ENCODE measurements around the gene CABYR. TPM values are rescaled to one million over a fixed set of nuclear protein-coding genes. Genes with fewer than 3 reads are reported as not detected.

Gene CABYR
- total and polyA plus RNA-seq, 12 donors: 0.19 to 0.68 (median 0.47) TPM; not detected in 6

DNA sequence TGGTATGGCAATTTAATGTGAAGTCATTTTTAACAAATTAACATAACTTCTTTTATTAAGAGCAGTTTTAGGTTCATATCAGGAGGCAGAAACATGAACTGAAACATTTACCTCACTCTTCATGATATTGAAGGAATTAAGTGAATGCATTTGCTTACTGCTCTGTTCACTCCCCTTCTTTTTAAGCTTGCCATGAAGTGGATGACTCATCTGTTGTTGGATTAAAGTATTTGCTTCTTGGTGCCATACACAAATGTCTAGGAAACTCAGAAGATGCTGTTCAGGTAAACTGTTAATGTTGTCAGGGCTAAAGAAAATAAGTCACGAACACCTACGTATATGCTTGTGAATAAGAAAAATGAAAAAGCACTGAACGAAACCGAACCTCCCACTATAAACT is 10.2 kb upstream of the CABYR start:
- intact Hi-C loops (cut with DNase I): loop anchor here in 2 of 10 donors (10.0 kb wide), 2 partner anchors 174 to 504 kb away; no protein-coding TSS in a partner anchor
- Histone ChIP-seq H3K36me3 (peaks cover 0 to 97% (median 0%) of the 10 kb centered on the region in 9 donors), H3K4me1 (peaks cover 0 to 5% (median 0%) of the 10 kb centered on the region in 9 donors), H3K27ac (no peak overlapping the region), H3K4me3 (no peak overlapping the region), H3K9me3 (no peaks in the 10 kb centered on the region), H3K27me3 (no peaks in the 10 kb centered on the region)
- DNase-seq: no peak
- no peak for ATAC-seq
- TF ChIP-seq CTCF (IDR thresholded peaks at IDR 0.05): no peak
- 98 to 99% methylated on average over 4 of the region's 4 CpGs for WGBS, 2 donors

DNA sequence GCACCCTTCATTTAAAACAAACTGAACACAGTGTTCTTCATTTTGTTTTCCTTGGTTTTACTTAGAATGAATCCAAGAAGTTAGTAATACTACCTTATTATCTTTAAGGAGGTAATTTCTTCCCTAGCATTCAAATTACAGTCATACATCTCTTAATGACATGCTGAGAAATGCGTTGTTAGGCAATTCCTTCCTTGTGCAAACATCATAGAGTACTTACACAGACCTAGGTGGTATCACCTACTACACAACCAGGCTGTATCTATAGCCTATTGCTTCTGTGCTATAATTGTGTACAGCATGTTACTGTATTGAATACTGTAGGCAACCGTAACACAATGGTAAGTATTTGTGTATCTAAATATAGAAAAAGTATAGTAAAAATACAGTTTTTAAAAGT is 8.4 kb upstream of the CABYR start:
- H3K27ac ChIP-seq: no peak overlapping the region
- H3K36me3 ChIP-seq: peaks cover 0 to 81% (median 0%) of the 10 kb centered on the region in 9 donors
- no peaks in the 10 kb centered on the region for H3K9me3 ChIP-seq
- no peaks in the 10 kb centered on the region for H3K27me3 ChIP-seq
- intact Hi-C loops (cut with DNase I): no loop called here
- no peak for DNase-seq
- no peak for TF ChIP-seq CTCF (IDR thresholded peaks at IDR 0.05)
- H3K4me3 ChIP-seq: no peak overlapping the region
- H3K4me1 ChIP-seq: peaks cover 0 to 5% (median 0%) of the 10 kb centered on the region in 9 donors
- 69 to 96% methylated on average over 2 of the region's 2 CpGs for WGBS, 2 donors
- ATAC-seq: no peak

GRCh38 chr18:24136967-24137373 is 1.9 kb upstream of the CABYR start:
- ATAC-seq (no peak), DNase-seq (no peak)
- no peak for TF ChIP-seq CTCF (IDR thresholded peaks at IDR 0.05)
- H3K4me3 ChIP-seq: no peak overlapping the region
- H3K4me1 ChIP-seq: peaks cover 0 to 16% (median 7%) of the 10 kb centered on the region in 9 donors
- H3K27me3 ChIP-seq: peaks cover 0 to 13% (median 0%) of the 10 kb centered on the region in 7 donors
- no peak overlapping the region for H3K27ac ChIP-seq
- 85% methylated on average over 3 of the region's 3 CpGs for WGBS, 2 donors
- peaks cover 0 to 20% (median 0%) of the 10 kb centered on the region in 9 donors for H3K36me3 ChIP-seq
- H3K9me3 ChIP-seq: peaks cover 0 to 3% (median 0%) of the 10 kb centered on the region in 11 donors
- intact Hi-C loops (cut with DNase I): no loop called here

DNA sequence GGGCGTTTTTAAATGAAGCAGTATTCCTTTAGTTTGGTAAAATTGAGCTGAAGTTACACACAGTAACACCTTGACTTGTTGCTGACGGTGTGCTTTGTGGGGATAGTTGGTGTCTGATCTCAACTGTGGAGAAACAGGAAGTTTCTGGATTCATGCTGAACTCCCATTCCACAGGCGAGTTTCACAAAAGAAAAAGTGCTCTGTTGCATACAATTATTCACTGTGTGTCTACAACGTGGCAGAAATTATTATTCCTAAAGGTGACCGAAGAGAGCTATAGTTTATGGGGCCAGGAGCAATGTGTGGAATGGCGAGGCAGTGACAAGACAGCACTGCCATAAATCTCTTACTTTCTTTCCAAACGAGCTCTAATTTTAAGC is 463 bp upstream of the CABYR start:
- no peak for TF ChIP-seq CTCF (IDR thresholded peaks at IDR 0.05)

More for the DNA sequence above, 463 bp upstream of the CABYR start:
- Histone ChIP-seq H3K4me1 (peaks cover 0 to 16% (median 7%) of the 10 kb centered on the region in 9 donors), H3K27me3 (peaks cover 0 to 13% (median 0%) of the 10 kb centered on the region in 7 donors), H3K9me3 (peaks cover 0 to 3% (median 0%) of the 10 kb centered on the region in 11 donors), H3K36me3 (peaks cover 0 to 6% (median 0%) of the 10 kb centered on the region in 9 donors), H3K4me3 (peak overlapping the region; percentile 36 to 74 (median 60)), H3K27ac (peak overlapping the region in 2 of 10 donors; percentile 4 to 32)
- ATAC-seq (peak in 4 of 8 donors; percentile 13 to 24 (median 18)), DNase-seq (no peak)
- 40 to 41% methylated on average over 7 of the region's 7 CpGs for WGBS, 2 donors
- intact Hi-C loops (cut with DNase I): no loop called here

All from heart right ventricle (tissue), 16 donors.